B cell (primary cell): ENCODE data around the gene MARCHF10. TPM values are rescaled to one million over a fixed set of nuclear protein-coding genes. Genes with fewer than 3 reads are reported as not detected.

Source experiments
- ATAC-seq: fragments of 200-7000 bp; cut with Tn5 transposase; one replicate; pipeline ENCODE4 v1.10.0; 2021; ENCODE audit warnings: low read depth, mild to moderate bottlenecking, moderate number of reproducible peaks, moderate library complexity
- CTCF ChIA-PET: fragments of 350-600 bp; sonication (Branson Sonifier 250); formaldehyde crosslinking; loops from one replicate; lab custom pipeline; 2021; ENCODE audit warnings: antibody characterized with exemption, inconsistent platforms; lab: Charles Lee
- POLR2A ChIA-PET: fragments of 350-600 bp; sonication (Branson Sonifier 250); formaldehyde crosslinking; loops from one replicate; lab custom pipeline; 2021; ENCODE audit warnings: antibody characterized with exemption; lab: Charles Lee
- DNase-seq: peaks from one replicate; pipeline ENCODE4 v3.0.0; 2013
- H2AFZ ChIP-seq: 2 replicates; pipeline ENCODE4 v1.6.1; 2012; ENCODE audit warnings: mild to moderate bottlenecking, low read depth, low read length; ENCODE audit not compliant: insufficient read depth, poor library complexity, severe bottlenecking
- H3K27ac ChIP-seq, 2 donors: 1 replicate in 1 of 2; 2 replicates in 1 of 2; pipeline ENCODE4 v1.5.1; 2012 to 2013; ENCODE audit warnings: low read length in 2 of 2, mild to moderate bottlenecking in 2 of 2, moderate library complexity in 1 of 2
- H3K27me3 ChIP-seq, 4 experiments: fragments of 200-600 bp in 1 of 4; sonication (generic) in 1 of 4; replicated peaks in 1 of 4; 1 replicate in 2 of 4; 2 replicates in 2 of 4; pipeline versions ENCODE4 v1.6.1 to v1.7.0; 2013 to 2016; ENCODE audit warnings: low read length in 3 of 4, mild to moderate bottlenecking in 2 of 4, mixed read lengths in 1 of 4, moderate library complexity in 1 of 4; ENCODE audit not compliant: insufficient read depth in 4 of 4, control insufficient read depth in 3 of 4; ENCODE audit errors: control extremely low read depth in 1 of 4
- H3K36me3 ChIP-seq, 2 experiments: replicated peaks in 1 of 2; 1 replicate in 1 of 2; 2 replicates in 1 of 2; pipeline versions ENCODE4 v1.6.1 to v1.7.1; 2013; ENCODE audit warnings: low read length in 1 of 2; ENCODE audit not compliant: insufficient read depth in 2 of 2, control insufficient read depth in 1 of 2; ENCODE audit errors: control extremely low read depth in 1 of 2, extremely low read depth in 1 of 2
- H3K4me1 ChIP-seq, 2 donors: fragments of 200-600 bp in 1 of 2; sonication (generic) in 1 of 2; 1 replicate in 1 of 2; 2 replicates in 1 of 2; pipeline versions ENCODE4 v1.5.1 to v1.6.1; 2013 to 2017; ENCODE audit warnings: low read length in 2 of 2; ENCODE audit not compliant: control insufficient read depth in 2 of 2, insufficient read depth in 2 of 2
- H3K4me2 ChIP-seq: replicated peaks from 2 replicates; pipeline ENCODE3; 2012; ENCODE audit warnings: mild to moderate bottlenecking, low read depth, low read length; ENCODE audit not compliant: poor library complexity, severe bottlenecking
- H3K4me3 ChIP-seq, 5 experiments: fragments of 200-600 bp in 1 of 5; sonication (generic) in 1 of 5; 1 replicate in 3 of 5; 2 replicates in 2 of 5; pipeline versions ENCODE4 v1.5.1 to v1.7.0; 2011 to 2016; ENCODE audit warnings: low read length in 4 of 5, mild to moderate bottlenecking in 4 of 5, low read depth in 2 of 5, control low read depth in 1 of 5, moderate library complexity in 1 of 5; ENCODE audit not compliant: insufficient read depth in 1 of 5; ENCODE audit errors: control extremely low read depth in 1 of 5, extremely low read depth in 1 of 5
- H3K79me2 ChIP-seq: fragments of 200-600 bp; sonication (generic); one replicate; pipeline ENCODE4 v1.6.0; 2016; ENCODE audit warnings: low read length; ENCODE audit not compliant: control insufficient read depth, insufficient read depth
- H3K9ac ChIP-seq: fragments of 200-600 bp; sonication (generic); 2 replicates; pipeline ENCODE4 v1.6.1; 2017; ENCODE audit warnings: mild to moderate bottlenecking, low read length, moderate library complexity
- H3K9me3 ChIP-seq, 3 donors: one replicate each; pipeline versions ENCODE4 v1.6.1 to v1.7.1; 2013; ENCODE audit warnings: low read length in 2 of 3; ENCODE audit not compliant: control insufficient read depth in 2 of 3, insufficient read depth in 1 of 3; ENCODE audit errors: control extremely low read depth in 1 of 3
- H4K20me1 ChIP-seq: 2 replicates; pipeline ENCODE4 v1.6.0; 2012; ENCODE audit warnings: mild to moderate bottlenecking, low read length; ENCODE audit not compliant: insufficient read depth, control insufficient read depth, poor library complexity, severe bottlenecking
- H3K27ac Mint-ChIP-seq: one replicate; pipeline ENCODE4 v1.8.0; 2021; ENCODE audit warnings: mixed read lengths
- H3K27me3 Mint-ChIP-seq: one replicate; pipeline ENCODE4 v1.8.0; 2021; ENCODE audit warnings: mixed read lengths
- H3K4me1 Mint-ChIP-seq: one replicate; pipeline ENCODE4 v1.8.0; 2021; ENCODE audit warnings: mixed read lengths
- H3K4me3 Mint-ChIP-seq: one replicate; pipeline ENCODE4 v1.8.0; 2021; ENCODE audit warnings: mixed read lengths
- H3K9me3 Mint-ChIP-seq: one replicate; pipeline ENCODE4 v1.8.0; 2022; ENCODE audit warnings: mixed read lengths; ENCODE audit not compliant: insufficient read depth
- CTCF ChIP-seq: fragments of 200-600 bp; IDR thresholded peaks from one replicate; pipeline ENCODE4 v1.8.0; 2022; ENCODE audit warnings: antibody characterized with exemption, mild to moderate bottlenecking
- EZH2 ChIP-seq: IDR thresholded peaks from 2 replicates; pipeline ENCODE4 v1.6.1; 2012; ENCODE audit warnings: borderline replicate concordance, low read depth, mild to moderate bottlenecking, moderate library complexity, low read length; ENCODE audit not compliant: insufficient read depth, poor library complexity, severe bottlenecking
- whole genome bisulfite sequencing: methylation state at CpG from one replicate; pipeline ENCODE4 v1.1.5; 2013; ENCODE audit warnings: missing lambda C conversion rate; ENCODE audit not compliant: insufficient coverage; 5-methylcytosine and 5-hydroxymethylcytosine counted together
- intact Hi-C: fragments of 100-400 bp; cut with micrococcal nuclease; formaldehyde crosslinking; loops from one replicate; pipeline ENCODE4 v1.10.0; 2022
- polyA plus RNA-seq: library from polyadenylated mRNA; depleted of rRNA; stranded (reverse); fragments of >200 nt; gene quantifications from 2 replicates; pipeline ENCODE4 v1.2.3, GENCODE V29; 2012
- total RNA-seq, 2 donors: library from RNA; stranded (reverse); fragments of 120-200 nt in 1 of 2; gene quantifications; 1 replicate in 1 of 2; 2 replicates in 1 of 2; pipeline versions ENCODE4 v1.2.3 to v1.2.4, GENCODE V29; 2013 to 2022

MARCHF10 gene
- total and polyA plus RNA-seq, 2 donors (not counting 1 experiment from before 2014, with no cell fraction given): 0.24 TPM; not detected in 1

- H3K9ac ChIP-seq: no peak overlapping the region
- no peaks in the 10 kb centered on the region for H3K27me3 ChIP-seq
- ChIA-PET POLR2A (no interaction called here), CTCF (no interaction called here)
- WGBS: 64% methylated on average over 1 of the region's 4 CpGs
- H3K4me3 ChIP-seq: no peak overlapping the region
- Mint-ChIP-seq H3K27ac (no peak overlapping the region), H3K9me3 (no peaks in the 10 kb centered on the region), H3K27me3 (peaks cover 18% of the 10 kb centered on the region), H3K4me3 (no peak overlapping the region), H3K4me1 (no peaks in the 10 kb centered on the region)
- TF ChIP-seq CTCF: no peak
- TF ChIP-seq EZH2: no peak
- no peak overlapping the region for H2AFZ ChIP-seq
- intact Hi-C loops: no loop called here
- H3K4me1 ChIP-seq: no peaks in the 10 kb centered on the region
- no peak for DNase-seq
- no peaks in the 10 kb centered on the region for H3K36me3 ChIP-seq
- ATAC-seq: no peak
- H3K9me3 ChIP-seq: no peaks in the 10 kb centered on the region
- H3K27ac ChIP-seq: no peak overlapping the region
- no peaks in the 10 kb centered on the region for H3K79me2 ChIP-seq
- H3K4me2 ChIP-seq: no peak overlapping the region
- no peaks in the 10 kb centered on the region for H4K20me1 ChIP-seq
Measured at GRCh38 chr17:62757500-62757951, 50.6 kb downstream of the MARCHF10 start.

GRCh38 chr17:62756198-62756597, 51.9 kb downstream of the MARCHF10 start:
- intact Hi-C loops: no loop called here
- no peaks in the 10 kb centered on the region for H3K9me3 Mint-ChIP-seq
- 100% methylated on average over 4 of the region's 4 CpGs for WGBS

More at GRCh38 chr17:62756198-62756597, 51.9 kb downstream of the MARCHF10 start:
- no peak for DNase-seq
- H3K9me3 ChIP-seq: no peaks in the 10 kb centered on the region
- ChIA-PET CTCF (no interaction called here), POLR2A (no interaction called here)
- no peak overlapping the region for H3K4me3 ChIP-seq
- H3K36me3 ChIP-seq: no peaks in the 10 kb centered on the region
- no peaks in the 10 kb centered on the region for H3K4me1 ChIP-seq
- no peaks in the 10 kb centered on the region for H3K79me2 ChIP-seq
- no peak overlapping the region for H3K4me2 ChIP-seq
- H3K9ac ChIP-seq: no peak overlapping the region
- TF ChIP-seq CTCF (no peak), EZH2 (no peak)
- Mint-ChIP-seq H3K4me3 (no peak overlapping the region), H3K27ac (no peak overlapping the region), H3K4me1 (no peaks in the 10 kb centered on the region), H3K27me3 (peaks cover 14% of the 10 kb centered on the region)
- H3K27ac ChIP-seq: no peak overlapping the region
- H4K20me1 ChIP-seq: no peaks in the 10 kb centered on the region
- H3K27me3 ChIP-seq: no peaks in the 10 kb centered on the region
- no peak overlapping the region for H2AFZ ChIP-seq
- ATAC-seq: no peak
